ENCODE results near the gene BCL7C.
"Not testable (repeated sequence)": the region's sequence is repeated elsewhere in the genome, so short reads cannot be mapped to it uniquely, and the experiment has no call there.

Gene BCL7C

GRCh38 chr16:30893744-30894539 is at the start of gene BCL7C:
BCL7C (minus strand) TSS chr16:30894077; CDS start chr16:30893944, 133 bp downstream.
- peak; percentile 66 for DNase-seq

DNA sequence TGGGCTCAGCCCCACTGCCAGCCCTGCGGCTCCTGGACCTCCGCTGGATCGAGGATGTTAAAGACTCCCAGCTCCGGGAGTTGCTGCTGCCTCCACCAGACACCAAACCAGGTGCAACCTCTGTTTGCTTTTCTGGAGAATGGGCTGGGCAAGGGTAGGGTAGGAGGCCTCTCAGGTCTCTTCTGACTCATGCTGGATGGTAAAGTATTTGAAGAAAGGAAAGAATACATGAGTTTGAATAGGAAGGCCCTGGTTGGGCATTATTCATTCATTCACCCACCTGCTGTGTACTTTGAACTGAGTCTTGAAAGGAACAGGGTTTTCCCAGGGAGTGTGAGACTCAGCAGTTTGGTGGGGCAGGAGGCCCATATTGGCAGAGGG is 48.5 kb upstream of the BCL7C start:
- no peak for DNase-seq

- DNase-seq: no peak
Observed at GRCh38 chr16:30941600-30942425, 47.9 kb upstream of the BCL7C start.

- not testable (repeated sequence) for DNase-seq
Observed at GRCh38 chr16:30939571-30939970, 45.7 kb upstream of the BCL7C start.

- DNase-seq: no peak
Observed at GRCh38 chr16:30937692-30938091, 43.8 kb upstream of the BCL7C start.

DNA sequence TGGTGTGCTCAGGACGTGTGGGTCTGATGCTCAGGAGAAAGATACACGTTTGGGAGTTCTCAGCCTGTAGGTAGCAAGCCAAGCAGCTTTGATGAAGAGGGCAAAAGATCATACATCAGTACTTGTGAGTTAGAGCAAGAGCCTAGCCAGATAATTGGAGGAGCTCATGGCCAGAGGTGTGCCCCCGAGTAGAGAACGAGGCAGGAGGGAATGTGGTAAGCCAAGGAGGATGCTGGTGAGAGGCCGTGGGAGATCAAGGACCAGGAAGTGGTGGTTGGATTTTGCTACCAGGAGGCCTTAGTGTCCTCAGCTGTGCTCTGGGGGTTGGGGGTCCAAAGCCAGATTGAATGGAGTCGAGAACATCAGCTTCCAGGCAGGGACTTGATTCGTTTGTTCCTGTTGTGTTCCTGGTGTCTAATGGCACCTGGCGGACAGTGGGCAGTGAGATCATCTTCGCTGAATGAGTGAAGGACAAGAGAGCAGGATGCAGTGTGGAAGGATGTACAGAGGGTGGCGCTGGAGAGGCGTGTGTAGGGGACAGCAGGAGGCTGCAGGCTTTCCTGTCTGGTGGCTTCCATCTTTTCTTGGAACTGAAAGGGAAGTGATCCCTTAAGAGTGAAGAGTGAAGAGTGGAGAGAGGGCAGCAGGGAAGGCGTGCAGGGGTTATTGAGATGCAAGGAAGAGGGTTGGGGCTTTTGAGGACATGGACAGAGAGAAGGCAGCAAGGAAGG is 41.1 kb upstream of the BCL7C start:
- no peak for DNase-seq

DNA sequence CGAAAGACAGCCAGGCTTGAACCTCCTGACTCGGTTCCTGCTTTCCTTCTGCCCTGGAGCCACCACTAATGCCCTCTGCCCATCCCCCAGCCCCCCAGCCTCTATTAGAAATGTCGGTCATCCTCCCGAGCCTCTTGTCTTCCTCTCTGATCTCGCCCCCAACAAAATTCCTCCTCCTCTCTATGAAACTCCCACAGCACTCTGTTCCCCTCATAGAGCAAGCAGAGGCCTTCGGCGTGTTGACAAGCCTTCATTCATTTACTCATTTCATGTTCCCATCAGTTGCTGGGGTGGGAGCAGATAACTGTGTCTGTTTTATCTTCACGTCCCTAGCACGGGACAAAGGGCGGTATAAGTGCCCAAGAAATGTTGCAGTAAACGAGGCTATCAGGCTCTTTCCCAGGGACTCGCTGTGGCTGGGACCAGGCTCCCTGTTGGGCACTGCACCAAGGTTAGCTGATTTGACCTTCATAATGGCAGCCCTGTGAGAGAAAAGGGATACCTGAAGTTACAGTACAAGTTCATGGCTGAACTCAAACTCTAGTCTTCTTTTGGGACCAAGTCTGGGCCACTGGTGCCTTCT is 37.3 kb upstream of the BCL7C start:
- no peak for DNase-seq

DNA sequence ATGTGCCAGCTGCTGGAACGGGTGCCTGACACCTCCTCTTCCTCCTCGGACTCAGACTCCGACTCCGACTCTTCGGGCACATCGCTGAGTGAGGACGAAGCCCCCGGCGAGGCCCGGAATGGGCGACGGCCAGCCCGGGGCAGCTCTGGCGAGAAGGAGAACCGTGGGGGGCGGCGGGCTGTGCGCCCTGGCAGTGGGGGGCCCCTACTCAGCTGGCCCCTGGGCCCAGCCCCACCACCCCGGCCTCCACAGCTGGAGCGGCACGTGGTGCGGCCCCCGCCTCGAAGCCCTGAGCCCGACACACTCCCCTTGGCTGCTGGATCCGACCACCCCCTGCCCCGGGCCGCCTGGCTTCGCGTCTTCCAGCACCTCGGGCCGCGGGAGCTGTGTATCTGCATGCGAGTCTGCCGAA is 36.3 kb upstream of the BCL7C start:
- no peak for DNase-seq

DNA sequence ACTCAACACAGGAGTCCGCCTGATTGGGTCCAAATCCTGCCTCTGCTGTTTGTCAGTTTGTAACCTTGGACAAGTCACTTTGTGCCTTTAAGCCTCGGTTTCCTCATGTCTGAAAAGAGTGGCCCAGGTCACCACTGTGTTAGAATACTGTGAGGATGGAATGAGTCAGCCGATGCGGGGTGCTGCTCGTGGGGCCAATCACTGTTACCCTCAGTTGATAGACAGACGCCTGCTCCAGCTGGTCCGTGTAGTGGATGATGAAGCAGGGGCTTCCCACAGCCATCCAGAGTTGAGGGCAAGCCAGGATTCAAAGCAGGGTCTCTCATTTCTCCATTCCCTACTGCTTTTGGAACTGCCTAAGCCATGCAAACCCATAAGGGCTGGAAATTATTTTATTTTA is 35.3 kb upstream of the BCL7C start:
- no peak for DNase-seq

GRCh38 chr16:30928390-30928789 is 34.5 kb upstream of the BCL7C start:
- no peak for DNase-seq

GRCh38 chr16:30927789-30928378 is 34.0 kb upstream of the BCL7C start:
- DNase-seq: peak; percentile 37

DNA sequence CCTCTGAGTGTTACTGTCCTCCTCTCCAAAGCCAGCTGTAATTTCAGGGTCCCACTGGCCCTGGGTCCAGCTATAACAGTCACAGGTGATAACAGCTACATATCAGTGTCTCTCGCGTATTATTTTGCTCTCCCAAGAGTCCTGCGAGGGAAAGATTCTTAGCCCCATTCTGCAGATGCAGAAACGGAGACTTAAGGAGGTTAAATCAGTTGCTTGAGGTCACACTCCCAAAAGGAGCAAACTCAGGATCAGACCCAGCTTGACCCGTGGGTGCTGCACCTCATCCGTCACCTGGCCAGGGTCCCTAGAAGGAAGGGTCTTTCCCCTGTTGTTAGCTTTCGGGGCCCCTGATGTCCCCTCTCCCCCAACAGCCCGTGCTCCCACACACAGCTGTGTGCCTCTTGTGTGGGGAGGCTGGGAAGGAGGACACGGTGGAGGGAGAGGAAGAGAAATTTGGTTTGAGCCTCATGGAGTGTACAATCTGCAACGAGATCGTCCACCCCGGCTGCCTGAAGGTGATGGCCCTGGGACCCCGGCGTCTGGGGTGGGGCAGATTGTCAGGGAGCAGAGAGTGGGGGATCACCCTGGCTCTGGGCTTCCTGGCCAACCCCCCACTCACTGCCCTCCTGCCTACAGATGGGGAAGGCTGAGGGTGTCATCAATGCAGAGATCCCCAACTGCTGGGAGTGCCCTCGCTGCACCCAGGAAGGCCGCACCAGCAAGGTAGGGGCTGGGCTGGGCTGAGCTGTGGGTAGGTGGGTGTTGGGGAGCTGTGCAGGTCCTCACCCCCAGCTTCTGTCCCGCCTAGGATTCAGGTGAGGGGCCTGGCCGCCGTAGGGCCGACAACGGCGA is 33.3 kb upstream of the BCL7C start:
- no peak for DNase-seq

- DNase-seq: no peak
Observed at GRCh38 chr16:30925995-30926811, 32.3 kb upstream of the BCL7C start.

- no peak for DNase-seq
Observed at GRCh38 chr16:30925632-30925987, 31.7 kb upstream of the BCL7C start.

DNA sequence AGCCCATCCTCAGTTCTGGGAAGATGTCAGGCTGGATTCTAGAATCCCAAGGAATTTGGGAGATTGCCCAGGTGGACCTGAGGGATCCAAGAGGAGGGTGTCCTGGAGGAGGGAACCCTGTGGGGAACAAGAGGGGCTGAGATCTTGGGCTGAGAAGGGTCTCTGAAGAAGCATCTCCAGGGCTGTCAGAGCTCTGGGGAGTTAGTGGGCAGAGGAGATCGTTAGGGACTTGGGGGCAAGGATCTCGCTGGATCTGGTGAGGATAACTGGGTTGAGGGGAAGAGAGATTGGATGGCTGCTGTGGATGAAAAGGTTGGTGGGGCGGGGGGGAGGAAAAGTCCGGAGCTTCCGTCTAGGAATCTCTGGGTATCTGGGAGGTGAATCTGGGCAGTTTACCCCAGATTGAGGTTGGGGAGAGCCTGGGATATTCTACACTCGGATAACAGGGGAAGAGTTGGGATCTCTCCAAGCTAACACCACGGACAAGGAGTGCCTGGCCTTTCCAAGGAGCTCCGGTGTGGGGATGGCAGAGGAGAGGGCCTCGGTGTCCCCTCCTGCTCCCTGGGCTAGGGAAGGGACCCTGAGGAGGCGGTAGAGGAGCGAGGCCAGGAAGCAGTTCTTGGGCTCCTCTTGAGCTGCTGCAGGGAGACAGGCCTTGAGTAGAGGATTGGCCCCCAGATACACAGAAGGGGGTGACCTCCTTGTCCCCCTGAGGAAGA is 31.2 kb upstream of the BCL7C start:
- no peak for DNase-seq

GRCh38 chr16:30924076-30924912 is 30.4 kb upstream of the BCL7C start:
- no peak for DNase-seq

GRCh38 chr16:30923554-30924075 is 29.7 kb upstream of the BCL7C start, which contains the start of gene FBXL19:
FBXL19 (plus strand) TSS chr16:30923572; CDS start chr16:30925755, 2,183 bp downstream.
- no peak for DNase-seq

DNA sequence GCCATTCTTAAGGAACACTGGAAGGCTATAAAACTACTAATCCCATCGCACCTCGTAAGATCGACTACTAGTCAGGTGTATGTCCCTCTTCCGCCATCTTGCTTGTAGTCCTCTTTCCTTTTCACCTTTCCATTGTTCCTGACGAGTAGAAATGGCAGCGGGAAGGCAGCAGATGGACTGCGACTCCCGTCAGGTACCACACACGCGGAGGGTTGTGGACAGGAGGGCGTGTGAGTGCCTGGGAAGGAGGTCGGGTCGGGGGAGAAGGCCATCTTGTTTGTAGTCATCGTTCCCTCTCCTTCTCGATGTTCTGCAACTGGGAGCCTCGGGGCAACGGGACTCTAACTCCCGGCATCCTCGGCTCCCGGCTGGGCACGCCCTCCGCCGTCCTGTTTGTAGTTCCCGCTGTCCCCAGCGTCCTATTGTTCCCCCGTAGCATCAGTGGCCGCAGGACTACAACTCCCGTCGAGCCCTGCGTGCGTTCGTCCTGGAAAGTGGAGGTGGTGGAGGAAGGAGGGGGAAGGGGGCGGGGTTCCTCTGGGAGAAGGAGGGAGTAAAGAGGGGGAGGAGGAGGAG is 29.2 kb upstream of the BCL7C start:
- DNase-seq: peak; percentile 95

Measured in NCI-H2107 (cell line).